NCI-H526 treated with DMSO at 0.1 percent for 48 hours (cell line): ENCODE data around the gene SRSF2.
"Not testable (repeated sequence)": the region's sequence is repeated elsewhere in the genome, so short reads cannot be mapped to it uniquely, and the experiment has no call there.

Source experiments
- DNase-seq: peaks from one replicate; lab custom pipeline; 2025; lab: John Stamatoyannopoulos, UW

SRSF2 gene

DNA sequence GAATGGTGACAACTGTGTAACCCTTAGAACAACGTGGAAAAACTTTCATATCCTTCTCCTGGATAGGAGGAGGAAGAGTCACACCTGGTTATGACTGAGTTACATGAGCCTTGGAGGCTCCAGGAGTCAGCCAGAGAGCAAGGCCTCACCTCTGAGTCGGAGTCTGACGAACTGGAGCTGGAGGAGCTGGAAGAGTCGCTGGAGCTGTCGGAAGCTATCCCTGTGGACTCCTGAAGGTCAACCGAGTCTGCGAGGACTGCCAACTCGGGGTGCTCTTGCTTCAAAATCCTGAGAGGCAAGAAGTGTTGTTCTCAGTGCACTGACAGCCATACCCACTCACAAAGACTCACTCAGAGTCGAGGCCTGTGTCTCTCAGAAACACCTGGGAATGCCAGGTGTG, 16.9 kb downstream of the SRSF2 start:
- DNase-seq, result no peak

DNA sequence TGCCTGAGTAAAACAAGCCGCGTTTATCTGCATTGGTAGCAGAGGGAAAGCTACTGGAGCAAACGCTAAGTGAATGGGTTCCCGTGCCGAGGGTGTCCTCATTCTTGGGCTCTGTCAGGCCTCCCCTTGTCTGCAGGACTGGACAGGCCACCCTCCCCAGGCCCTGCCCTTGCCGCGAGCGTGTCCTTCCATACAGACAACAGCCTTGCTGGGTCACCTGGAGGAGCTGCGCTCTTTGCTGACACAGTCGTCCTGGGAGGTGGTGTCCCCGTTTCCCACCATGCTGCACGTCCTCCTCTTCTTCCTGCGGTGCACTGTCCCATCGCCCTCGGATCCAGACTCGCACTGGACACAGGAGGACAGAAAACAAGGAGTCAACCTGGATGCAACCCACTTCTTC, 18.6 kb downstream of the SRSF2 start:
- DNase-seq, result no peak

- DNase-seq, result no peak
These were observed 20.3 kb downstream of the SRSF2 start for GRCh38 chr17:76716839-76717215.

DNA sequence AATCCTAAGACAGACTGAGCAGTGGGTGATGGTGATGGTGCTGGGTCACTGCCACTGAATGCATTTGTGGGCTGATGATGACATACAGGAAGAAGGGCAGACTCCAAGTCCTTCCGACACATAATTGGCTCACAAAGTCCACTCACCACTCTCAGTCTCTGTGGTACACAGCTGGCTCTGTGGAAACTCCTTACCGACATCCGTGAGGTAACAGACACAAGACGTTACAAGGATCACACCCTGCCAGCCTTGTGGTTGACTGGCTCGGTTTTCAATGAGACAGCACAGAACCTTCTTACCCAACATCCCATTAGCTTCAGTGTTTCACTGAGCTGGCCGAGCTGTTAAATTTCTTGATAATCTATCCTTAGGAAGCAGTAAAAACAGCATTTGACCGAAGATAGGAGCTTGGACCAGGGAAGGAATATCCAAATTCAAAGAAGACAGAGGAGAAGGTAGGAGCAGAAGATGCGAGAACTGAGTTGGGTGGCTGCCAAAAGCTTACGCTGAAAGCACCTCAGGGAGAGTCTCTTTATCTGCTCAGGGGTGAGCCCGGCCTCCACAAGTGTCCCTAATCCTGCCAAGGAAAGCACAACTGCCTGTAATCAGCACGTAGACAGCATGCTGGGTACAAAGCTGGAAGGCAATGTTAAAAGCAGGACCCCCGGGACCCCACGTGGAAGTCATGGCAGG, 20.8 kb downstream of the SRSF2 start:
- no peak for DNase-seq

- no peak for DNase-seq
These were observed 21.7 kb downstream of the SRSF2 start for GRCh38 chr17:76715496-76715830.

DNA sequence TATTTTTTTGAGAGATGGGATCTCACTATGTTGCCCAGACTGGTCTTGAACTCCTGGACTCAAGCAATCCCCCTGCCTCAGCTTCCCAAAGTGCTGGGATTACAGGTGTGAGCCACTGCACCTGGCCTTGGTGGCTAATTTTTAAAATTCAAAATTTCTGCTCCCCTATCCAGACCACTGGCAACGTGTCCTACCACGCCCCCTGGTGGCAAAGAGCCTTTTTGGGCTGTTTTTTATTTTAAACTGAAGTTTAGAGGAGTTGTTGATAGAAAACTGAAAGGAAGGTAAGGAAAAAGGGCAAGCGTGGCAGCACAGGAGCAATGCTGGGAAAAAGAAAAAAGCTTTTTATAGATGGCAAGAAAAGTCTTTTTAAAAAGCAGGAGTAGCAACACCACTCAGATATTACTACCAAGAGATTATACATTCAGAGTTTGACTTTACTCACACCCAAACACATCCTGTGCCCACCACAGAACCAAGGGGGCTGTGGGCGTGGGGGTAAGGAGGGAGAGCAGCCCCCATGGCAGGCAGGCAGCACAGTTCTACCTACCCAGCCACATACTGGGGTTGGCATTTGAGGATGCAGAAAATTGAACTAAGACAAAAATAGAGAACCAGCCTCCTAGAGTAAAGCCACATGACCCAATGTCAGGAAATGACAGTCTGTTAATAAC, 22.2 kb downstream of the SRSF2 start:
- DNase-seq, result no peak

GRCh38 chr17:76714336-76714735, 22.8 kb downstream of the SRSF2 start:
- no peak for DNase-seq

- no peak for DNase-seq
These were observed 23.4 kb downstream of the SRSF2 start for GRCh38 chr17:76713765-76714164.

DNA sequence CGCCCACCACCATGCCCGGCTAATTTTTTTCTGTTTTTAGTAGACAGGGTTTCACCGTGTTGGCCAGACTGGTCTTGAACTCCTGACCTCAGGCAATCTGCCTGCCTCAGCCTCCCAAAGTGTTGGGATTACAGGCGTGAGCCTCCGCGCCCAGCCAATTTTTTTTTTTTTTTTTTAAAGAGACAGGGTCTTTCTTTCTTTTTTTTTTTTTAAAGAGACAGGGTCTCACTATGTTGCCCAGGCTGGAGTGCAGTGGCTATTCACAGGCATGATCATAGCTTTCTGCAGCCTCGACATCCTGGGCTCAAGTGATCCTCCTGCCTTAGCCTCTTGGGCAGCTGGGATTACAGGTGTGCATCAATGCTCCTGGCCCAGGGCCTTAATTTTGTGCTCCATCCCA, 24.8 kb downstream of the SRSF2 start:
- not testable (repeated sequence) for DNase-seq

DNA sequence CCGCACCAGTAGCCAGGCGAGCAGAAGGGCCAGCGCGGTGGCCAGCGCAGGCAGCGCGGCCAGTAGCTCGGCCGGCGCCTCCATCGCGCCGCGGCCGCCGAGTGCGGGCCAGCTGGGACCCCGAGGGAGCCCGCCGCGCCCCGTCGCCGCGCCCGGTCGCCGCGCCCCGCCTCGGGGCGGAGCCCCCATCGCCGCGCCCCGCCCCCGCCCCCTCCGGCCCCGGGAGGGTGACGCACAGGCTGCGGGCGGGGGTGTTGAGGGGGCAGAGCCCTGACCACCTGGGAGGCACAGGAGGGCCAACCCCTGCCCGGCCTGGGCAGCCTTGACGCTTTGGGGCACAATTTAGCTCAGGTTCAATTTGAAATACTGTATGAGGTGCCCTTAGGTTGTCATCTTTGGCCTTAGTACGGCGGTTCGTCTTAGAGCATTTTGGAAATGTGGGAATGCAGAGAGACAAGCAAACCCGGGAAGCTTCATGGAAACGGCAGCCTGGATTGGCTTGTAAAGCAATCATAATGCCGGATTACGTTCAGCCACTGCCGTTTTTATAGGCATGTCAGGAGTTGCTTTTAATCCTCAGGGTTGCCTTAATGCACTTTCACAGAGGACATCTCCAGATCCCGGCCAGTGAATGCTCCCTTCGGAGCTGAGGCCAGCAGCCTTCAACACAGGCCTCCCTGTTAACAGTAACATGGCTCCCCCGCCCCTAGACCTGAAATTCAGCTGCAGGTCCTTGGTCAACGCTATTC, 26.1 kb downstream of the SRSF2 start, which contains the start of gene MXRA7:
MXRA7 (minus strand) TSS at position 103 of the 749 bp plus-strand sequence; CDS start at position 84, 19 bp downstream.
- no peak for DNase-seq

DNA sequence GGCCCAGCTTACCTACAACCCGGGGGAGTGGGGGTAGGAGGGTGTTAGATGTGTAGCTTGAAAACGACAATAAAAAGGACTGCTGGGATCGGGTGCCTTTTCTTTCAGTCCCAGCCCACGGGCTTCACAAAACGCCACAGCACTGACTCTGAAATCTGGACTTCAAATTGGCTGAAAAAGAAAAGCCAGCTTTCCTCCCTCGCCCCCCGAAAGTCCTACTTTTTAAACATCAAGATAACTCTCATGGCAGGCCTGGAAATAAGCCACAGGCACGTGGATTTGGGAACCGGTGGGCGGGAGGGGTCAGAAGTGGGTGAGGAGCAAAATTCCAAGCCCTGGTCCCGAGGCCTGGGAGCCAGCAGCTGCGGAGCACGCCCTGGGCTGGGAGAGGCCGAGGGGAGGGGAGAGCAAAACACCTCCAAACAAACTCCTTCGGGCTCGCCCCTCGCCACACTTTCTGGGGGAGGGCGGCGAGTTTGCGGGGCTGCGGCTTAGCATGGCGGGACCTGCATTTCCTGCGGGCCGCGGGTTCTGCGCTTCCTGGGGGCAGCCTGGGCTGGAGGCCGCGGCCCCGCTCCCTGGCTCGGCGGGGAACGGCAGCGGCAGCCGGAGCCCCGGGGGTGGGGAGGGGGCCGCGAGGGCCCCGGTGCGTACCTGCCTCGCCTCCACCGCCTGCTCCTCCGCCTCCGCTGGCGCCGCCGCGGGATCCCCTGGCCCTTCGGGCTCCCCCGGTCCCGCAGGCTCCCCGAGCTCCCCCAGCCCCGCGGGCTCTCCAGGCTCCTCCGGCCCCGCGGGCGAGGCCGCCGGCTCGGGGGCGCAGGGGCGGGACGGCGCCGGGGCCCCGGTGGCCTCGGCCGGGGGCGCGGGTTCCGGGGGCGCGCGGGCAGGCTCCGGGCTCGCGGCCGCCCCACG, 26.9 kb downstream of the SRSF2 start:
- not testable (repeated sequence) for DNase-seq

GRCh38 chr17:76709077-76709950, 27.8 kb downstream of the SRSF2 start:
- DNase-seq, result no peak

- no peak for DNase-seq
These were observed 28.9 kb downstream of the SRSF2 start for GRCh38 chr17:76707985-76708807.

DNA sequence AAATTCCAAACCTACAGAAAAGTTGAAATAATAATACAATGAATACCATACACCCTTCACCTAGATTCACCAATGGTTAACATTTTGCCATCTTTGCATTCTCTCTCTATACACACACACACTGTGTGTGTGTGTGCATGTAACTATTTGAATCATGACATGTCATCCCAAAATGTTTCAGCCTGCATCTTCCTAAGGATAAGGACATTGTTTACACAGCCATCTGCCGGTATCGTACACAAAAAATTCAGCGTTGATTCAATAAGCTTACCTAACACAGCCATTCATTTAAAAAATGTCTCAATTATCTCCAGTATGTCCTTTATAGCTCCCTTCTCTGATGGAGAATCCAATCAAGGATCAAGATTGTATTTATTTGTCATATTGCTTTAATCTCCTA, 30.3 kb downstream of the SRSF2 start:
- DNase-seq, result no peak

- DNase-seq, result no peak
These were observed 32.3 kb downstream of the SRSF2 start for GRCh38 chr17:76704805-76705204.

DNA sequence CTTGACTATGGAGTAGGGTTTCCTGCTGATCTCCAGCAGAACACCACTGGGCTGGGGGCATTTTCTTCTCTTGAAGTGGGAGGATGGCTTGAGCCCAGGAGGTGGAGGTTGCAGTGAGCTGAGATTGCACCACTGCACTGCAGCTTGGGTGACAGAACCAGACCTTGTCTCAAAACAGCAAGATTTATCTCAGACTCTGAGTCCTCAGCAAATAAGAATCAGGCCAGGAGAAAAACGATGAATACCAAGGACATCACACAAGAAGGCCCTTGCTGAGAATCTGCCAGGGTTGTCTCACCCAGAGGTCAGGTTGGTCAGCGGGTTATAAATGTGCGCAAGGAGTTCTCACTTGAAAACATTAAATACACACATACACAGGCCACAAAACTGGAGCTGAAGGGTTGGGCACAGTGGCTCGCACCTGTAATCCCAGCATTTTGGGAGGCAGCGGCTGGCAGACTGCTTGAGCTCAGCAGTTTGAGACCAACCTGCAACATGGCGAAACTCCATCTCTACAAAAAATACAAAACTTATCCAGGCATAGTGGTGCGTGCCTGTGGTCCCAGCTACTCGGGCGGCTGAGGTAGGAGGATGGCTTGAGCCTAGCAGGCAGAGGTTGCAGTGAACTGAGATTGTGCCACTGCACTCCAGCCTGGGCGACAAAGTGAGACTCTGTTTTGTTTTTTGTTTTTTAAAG, 34.0 kb downstream of the SRSF2 start:
- no peak for DNase-seq

DNA sequence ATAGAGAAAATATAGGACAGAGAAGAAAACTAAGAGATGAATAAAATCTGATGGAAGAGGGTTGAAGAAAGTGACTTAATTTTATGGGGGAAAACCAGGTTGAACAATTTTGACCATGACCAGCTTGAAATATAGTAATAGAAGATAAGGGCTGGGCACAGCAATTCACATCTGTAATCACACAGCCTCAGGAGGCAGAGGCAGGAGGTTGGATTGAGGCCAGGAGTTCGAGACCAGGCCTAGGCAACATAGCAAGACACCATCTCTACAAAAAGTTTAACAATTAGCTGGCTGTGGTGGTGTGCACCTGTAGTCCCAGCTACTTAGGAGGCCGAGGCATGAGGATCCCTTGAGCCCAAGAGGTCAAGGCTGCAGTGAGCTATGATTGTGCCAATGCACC, 35.1 kb downstream of the SRSF2 start:
- no peak for DNase-seq

GRCh38 chr17:76701471-76701967, 35.6 kb downstream of the SRSF2 start:
- no peak for DNase-seq
